ENCODE measurements around the gene KDM8. TPM values are rescaled to one million over a fixed set of nuclear protein-coding genes. Genes with fewer than 3 reads are reported as not detected.

KDM8 gene
- total and polyA plus RNA-seq, 12 donors, result 3.4 to 14.6 (median 8.5) TPM

DNA sequence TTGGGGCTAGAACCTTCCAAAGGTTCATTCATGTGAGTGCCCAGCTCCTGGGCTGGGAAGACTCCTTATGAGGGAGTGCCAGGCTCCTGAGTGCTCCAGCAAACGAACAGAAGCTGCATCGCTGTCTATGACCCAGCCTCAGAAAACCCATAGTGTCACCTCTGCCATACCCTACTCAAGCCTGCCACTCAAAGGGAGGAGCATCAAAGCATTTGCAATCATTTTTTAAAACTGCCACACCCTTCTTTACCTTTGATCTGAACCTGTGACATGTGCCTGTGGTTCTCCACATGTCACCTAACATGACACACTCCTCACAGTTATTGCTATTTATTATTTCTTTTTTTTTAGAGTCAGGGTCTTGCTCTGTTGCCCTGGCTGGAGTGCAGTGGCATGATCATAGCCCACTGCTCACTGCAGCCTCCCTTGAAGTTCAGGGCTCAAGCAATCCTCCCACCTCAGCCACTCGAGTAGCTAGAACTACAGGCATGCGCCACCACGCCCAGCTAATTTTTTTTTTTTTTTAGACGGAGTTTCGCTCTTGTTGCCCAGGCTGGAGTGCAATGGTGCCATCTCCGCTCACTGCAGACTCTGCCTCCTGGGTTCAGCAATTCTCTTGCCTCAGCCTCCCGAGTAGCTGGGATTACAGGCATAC, 7.3 kb upstream of the KDM8 start:
- Histone ChIP-seq H3K4me1 (replicated peaks in 1 of 2) (no peaks in the 10 kb centered on the region), H3K27me3 (peaks cover 11% of the 10 kb centered on the region), H3K9me3 (replicated peaks in 1 of 3) (no peaks in the 10 kb centered on the region), H3K27ac (no peak overlapping the region), H3K4me3 (no peak overlapping the region), H3K36me3 (replicated peaks in 1 of 2) (no peaks in the 10 kb centered on the region)
- no peak for DNase-seq
- 79 to 84% (median 83%) methylated on average over 7 to 9 of the region's 9 CpGs for WGBS, 4 donors
- intact Hi-C loops (cut with DNase I), result no loop called here
- no peak for TF ChIP-seq POLR2A (IDR thresholded peaks at IDR 0.05)
- TF ChIP-seq, protein P1, sequence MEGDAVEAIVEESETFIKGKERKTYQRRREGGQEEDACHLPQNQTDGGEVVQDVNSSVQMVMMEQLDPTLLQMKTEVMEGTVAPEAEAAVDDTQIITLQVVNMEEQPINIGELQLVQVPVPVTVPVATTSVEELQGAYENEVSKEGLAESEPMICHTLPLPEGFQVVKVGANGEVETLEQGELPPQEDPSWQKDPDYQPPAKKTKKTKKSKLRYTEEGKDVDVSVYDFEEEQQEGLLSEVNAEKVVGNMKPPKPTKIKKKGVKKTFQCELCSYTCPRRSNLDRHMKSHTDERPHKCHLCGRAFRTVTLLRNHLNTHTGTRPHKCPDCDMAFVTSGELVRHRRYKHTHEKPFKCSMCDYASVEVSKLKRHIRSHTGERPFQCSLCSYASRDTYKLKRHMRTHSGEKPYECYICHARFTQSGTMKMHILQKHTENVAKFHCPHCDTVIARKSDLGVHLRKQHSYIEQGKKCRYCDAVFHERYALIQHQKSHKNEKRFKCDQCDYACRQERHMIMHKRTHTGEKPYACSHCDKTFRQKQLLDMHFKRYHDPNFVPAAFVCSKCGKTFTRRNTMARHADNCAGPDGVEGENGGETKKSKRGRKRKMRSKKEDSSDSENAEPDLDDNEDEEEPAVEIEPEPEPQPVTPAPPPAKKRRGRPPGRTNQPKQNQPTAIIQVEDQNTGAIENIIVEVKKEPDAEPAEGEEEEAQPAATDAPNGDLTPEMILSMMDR (IDR thresholded peaks at IDR 0.05), result no peak

DNA sequence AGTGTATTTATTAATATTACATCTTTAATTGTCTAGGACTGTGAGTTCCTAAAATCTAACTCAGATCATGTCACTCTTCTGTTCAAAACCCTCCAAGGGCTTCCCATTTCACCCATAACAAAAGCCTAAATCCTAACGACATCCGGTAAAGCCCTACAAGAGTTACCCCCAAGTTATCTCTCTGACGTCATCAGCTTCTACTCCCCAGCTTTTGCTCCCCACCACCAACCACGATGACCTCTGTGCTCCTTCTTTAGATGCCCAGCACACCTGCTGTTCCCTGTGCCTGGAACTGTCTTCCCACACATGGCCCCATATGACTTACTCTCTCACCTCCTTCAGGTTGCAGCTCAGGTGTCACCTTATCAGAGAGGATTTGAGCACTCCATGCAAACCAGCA, 6.3 kb upstream of the KDM8 start:
- Histone ChIP-seq H3K4me3 (no peak overlapping the region), H3K27me3 (peaks cover 11% of the 10 kb centered on the region), H3K27ac (no peak overlapping the region), H3K9me3 (replicated peaks in 1 of 3) (no peaks in the 10 kb centered on the region), H3K36me3 (replicated peaks in 1 of 2) (no peaks in the 10 kb centered on the region), H3K4me1 (replicated peaks in 1 of 2) (no peaks in the 10 kb centered on the region)
- WGBS, 4 donors, result 71 to 80% (median 76%) methylated on average over 4 of the region's 4 CpGs
- DNase-seq, result no peak
- intact Hi-C loops (cut with DNase I), result no loop called here
- no peak for TF ChIP-seq POLR2A (IDR thresholded peaks at IDR 0.05)
- TF ChIP-seq, protein P1 (IDR thresholded peaks at IDR 0.05), result no peak

DNA sequence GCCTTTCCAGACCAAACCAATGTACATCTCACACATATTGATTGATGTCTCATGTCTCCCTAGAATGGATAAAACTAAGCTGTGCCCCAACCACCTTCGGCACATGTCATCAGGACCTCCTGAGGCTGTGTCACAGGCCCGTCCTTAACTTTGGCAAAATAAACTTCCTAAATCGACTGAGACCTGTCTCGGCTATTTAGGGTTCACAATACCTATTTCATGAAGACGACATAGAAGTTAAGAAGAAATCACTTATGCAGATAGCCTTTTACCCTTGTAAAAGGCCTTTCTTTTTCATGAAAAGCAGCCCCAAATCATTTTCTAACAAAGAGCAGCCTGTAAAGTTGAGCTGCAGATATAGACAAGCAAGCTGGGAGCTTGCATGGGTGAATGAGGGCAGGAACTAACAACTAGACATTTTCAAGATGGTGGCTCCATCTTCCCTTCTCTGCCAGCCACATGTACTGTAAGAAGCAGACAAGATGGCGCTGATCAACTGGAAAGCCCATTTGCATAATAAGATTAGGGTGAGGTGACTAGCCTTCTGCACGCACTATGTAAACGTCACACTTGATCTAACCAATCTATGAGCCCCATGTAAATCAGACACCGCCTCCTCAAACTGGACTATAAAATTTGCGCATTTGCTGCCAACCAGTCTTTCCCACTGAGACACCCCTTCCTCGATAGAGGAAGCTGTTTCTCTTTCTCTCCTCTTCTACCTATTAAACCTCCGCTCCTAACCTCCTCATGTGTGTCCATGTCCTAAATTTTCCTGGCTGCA, 4.7 kb upstream of the KDM8 start:
- Histone ChIP-seq H3K4me1 (replicated peaks in 1 of 2) (peaks cover 5% of the 10 kb centered on the region in 2 donors), H3K27ac (no peak overlapping the region), H3K36me3 (replicated peaks in 1 of 2) (no peaks in the 10 kb centered on the region), H3K27me3 (peaks cover 11% of the 10 kb centered on the region), H3K4me3 (no peak overlapping the region), H3K9me3 (replicated peaks in 1 of 3) (no peaks in the 10 kb centered on the region)
- DNase-seq, result no peak
- TF ChIP-seq POLR2A (IDR thresholded peaks at IDR 0.05), result no peak
- TF ChIP-seq, protein P1 (IDR thresholded peaks at IDR 0.05), result no peak
- 85 to 91% (median 87%) methylated on average over 12 of the region's 12 CpGs for WGBS, 4 donors
- intact Hi-C loops (cut with DNase I), result no loop called here

DNA sequence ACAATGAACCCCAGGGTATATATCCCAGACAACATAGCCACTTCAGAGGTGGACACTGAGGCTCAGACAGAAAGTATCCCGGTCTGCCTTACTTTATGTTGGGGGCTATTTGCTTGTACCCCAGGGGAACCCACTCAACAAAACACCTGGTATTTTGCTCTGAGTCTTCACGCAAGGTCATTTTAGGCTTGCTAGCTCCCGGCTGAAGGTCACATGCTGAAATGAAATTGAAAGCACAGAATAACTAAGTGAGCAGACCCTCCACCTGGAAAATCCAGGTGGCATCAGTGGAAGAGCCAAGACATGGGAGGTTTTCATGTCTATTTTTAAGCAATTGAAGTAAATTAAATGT, 4.1 kb upstream of the KDM8 start:
- DNase-seq, result no peak
- H3K4me1 ChIP-seq (replicated peaks in 1 of 2), result peaks cover 5 to 6% of the 10 kb centered on the region in 2 donors
- WGBS, 4 donors, result 54 to 70% (median 55%) methylated on average over 3 of the region's 3 CpGs
- H3K27me3 ChIP-seq, result peaks cover 11% of the 10 kb centered on the region
- no peak for TF ChIP-seq POLR2A (IDR thresholded peaks at IDR 0.05)
- TF ChIP-seq, protein P1 (IDR thresholded peaks at IDR 0.05), result no peak
- H3K4me3 ChIP-seq, result no peak overlapping the region
- intact Hi-C loops (cut with DNase I), result no loop called here
- no peak overlapping the region for H3K27ac ChIP-seq
- no peaks in the 10 kb centered on the region for H3K36me3 ChIP-seq (replicated peaks in 1 of 2)
- no peaks in the 10 kb centered on the region for H3K9me3 ChIP-seq (replicated peaks in 1 of 3)

Data from adrenal gland (tissue), 12 donors.